ENCODE data around the gene CAMTA1. TPM values are rescaled to one million over a fixed set of nuclear protein-coding genes. Genes with fewer than 3 reads are reported as not detected.

CAMTA1 gene
- total RNA-seq, 2 experiments from 2014 or later, result 43.9 to 73.3 TPM

- Histone ChIP-seq H3K27ac (ENCODE audit: low read depth, low read length, poor library complexity, severe bottlenecking) (no peak overlapping the region), H3K4me3 (ENCODE audit: low read depth, low read length, poor library complexity, severe bottlenecking) (no peak overlapping the region), H3K36me3 (ENCODE audit: insufficient read depth, low read length) (no peaks in the 10 kb centered on the region), H4K20me1 (ENCODE audit: insufficient read depth, low read length) (no peaks in the 10 kb centered on the region), H3K9me3 (ENCODE audit: low read length) (no peaks in the 10 kb centered on the region), H3K79me2 (ENCODE audit: insufficient read depth, low read depth, low read length) (no peaks in the 10 kb centered on the region), H3K9me2 (ENCODE audit: insufficient read depth, low read length) (no peaks in the 10 kb centered on the region), H3K4me2 (ENCODE audit: low read length) (no peak overlapping the region), H2AFZ (ENCODE audit: low read length) (no peak overlapping the region), H3K4me1 (ENCODE audit: insufficient read depth, low read length, poor library complexity, severe bottlenecking) (no peaks in the 10 kb centered on the region)
- no peak for TF ChIP-seq EZH2phosphoT487 (IDR thresholded peaks at IDR 0.05; ENCODE audit: borderline replicate concordance, low read depth, low read length)
- TF ChIP-seq, protein P1, sequence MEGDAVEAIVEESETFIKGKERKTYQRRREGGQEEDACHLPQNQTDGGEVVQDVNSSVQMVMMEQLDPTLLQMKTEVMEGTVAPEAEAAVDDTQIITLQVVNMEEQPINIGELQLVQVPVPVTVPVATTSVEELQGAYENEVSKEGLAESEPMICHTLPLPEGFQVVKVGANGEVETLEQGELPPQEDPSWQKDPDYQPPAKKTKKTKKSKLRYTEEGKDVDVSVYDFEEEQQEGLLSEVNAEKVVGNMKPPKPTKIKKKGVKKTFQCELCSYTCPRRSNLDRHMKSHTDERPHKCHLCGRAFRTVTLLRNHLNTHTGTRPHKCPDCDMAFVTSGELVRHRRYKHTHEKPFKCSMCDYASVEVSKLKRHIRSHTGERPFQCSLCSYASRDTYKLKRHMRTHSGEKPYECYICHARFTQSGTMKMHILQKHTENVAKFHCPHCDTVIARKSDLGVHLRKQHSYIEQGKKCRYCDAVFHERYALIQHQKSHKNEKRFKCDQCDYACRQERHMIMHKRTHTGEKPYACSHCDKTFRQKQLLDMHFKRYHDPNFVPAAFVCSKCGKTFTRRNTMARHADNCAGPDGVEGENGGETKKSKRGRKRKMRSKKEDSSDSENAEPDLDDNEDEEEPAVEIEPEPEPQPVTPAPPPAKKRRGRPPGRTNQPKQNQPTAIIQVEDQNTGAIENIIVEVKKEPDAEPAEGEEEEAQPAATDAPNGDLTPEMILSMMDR (conservative IDR thresholded peaks at IDR 0.05; ENCODE audit: low read length), result no peak
- DNase-seq (ENCODE audit: low spot score), result no peak
- no TSS peak for BruUV-seq (replicated peaks)
- ChIA-PET CTCF (ENCODE audit: unreplicated experiment) (no interaction called here), POLR2A (no interaction called here)
- intact Hi-C loops (cut with micrococcal nuclease; ENCODE audit: unreplicated experiment), result no loop called here
These were observed 472.0 kb downstream of the CAMTA1 start for GRCh38 chr1:7257225-7257624.

DNA sequence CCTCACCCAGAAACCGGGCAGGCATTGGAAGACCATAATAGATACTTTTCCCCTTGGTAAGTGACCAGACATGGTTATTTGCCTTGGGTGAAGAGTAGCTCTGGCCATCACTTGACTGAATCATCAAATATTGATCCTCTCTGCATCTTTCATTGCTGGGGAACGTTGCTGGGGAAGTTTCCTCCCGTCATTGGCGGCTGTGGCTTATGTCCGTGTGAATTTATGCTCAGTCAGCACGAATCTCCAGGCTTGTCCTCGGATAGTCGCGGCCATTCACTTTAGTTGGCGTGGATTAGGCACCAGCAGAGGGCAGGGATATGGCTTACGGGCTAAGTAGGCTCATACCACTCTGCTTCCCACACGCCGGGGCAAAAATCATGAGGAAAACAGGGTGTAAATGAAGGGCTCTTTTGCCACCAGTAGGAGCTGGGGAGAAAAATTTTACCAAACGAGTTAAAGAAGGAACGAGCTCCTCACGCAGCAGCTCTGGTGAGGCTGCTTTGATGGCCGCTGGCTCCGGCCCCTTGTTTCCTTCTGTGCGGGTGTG is 473.4 kb downstream of the CAMTA1 start:
- H3K9me2 ChIP-seq (ENCODE audit: insufficient read depth, low read length), result no peaks in the 10 kb centered on the region
- CTCF ChIA-PET (ENCODE audit: unreplicated experiment), result no interaction called here
- no peak overlapping the region for H3K4me2 ChIP-seq (ENCODE audit: low read length)
- no TSS peak for BruUV-seq (replicated peaks)
- H3K36me3 ChIP-seq (ENCODE audit: insufficient read depth, low read length), result no peaks in the 10 kb centered on the region
- intact Hi-C loops (cut with micrococcal nuclease; ENCODE audit: unreplicated experiment), result no loop called here
- no peak for DNase-seq (ENCODE audit: low spot score)
- no peaks in the 10 kb centered on the region for H3K4me1 ChIP-seq (ENCODE audit: insufficient read depth, low read length, poor library complexity, severe bottlenecking)
- H3K79me2 ChIP-seq (ENCODE audit: insufficient read depth, low read depth, low read length), result no peaks in the 10 kb centered on the region
- H3K9me3 ChIP-seq (ENCODE audit: low read length), result no peaks in the 10 kb centered on the region
- TF ChIP-seq, protein P1 (conservative IDR thresholded peaks at IDR 0.05; ENCODE audit: low read length), result no peak
- no peak overlapping the region for H2AFZ ChIP-seq (ENCODE audit: low read length)
- H3K4me3 ChIP-seq (ENCODE audit: low read depth, low read length, poor library complexity, severe bottlenecking), result no peak overlapping the region
- no peaks in the 10 kb centered on the region; the same call in 1 of the 2 replicates for H4K20me1 ChIP-seq (ENCODE audit: insufficient read depth, low read length)
- POLR2A ChIA-PET, result no interaction called here
- no peak overlapping the region for H3K27ac ChIP-seq (ENCODE audit: low read depth, low read length, poor library complexity, severe bottlenecking)

DNA sequence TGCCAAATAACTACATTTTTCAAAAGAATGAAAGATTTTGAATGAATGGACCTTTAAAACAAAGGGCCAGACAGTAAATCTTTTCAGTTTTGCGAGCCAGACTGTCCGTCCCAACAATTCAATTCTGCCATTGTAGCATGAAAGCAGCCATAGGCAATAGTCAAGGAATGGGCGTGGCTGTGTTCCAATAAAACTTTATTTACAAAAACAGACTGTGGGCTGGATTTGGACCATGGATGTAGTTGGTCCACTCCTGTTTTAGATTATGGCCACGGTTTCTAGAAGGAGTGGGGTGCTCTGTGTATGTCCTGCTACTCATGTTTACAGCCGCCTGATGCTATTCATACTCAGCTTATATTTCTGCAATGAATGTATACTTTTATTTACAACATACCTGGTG is 474.7 kb downstream of the CAMTA1 start:
- no peaks in the 10 kb centered on the region for H3K4me1 ChIP-seq (ENCODE audit: insufficient read depth, low read length, poor library complexity, severe bottlenecking)
- CTCF ChIA-PET (ENCODE audit: unreplicated experiment), result no interaction called here
- no peak for DNase-seq (ENCODE audit: low spot score)
- H3K27ac ChIP-seq (ENCODE audit: low read depth, low read length, poor library complexity, severe bottlenecking), result no peak overlapping the region
- H3K4me2 ChIP-seq (ENCODE audit: low read length), result no peak overlapping the region
- no peaks in the 10 kb centered on the region for H3K36me3 ChIP-seq (ENCODE audit: insufficient read depth, low read length)
- no TSS peak for BruUV-seq (replicated peaks)
- H2AFZ ChIP-seq (ENCODE audit: low read length), result no peak overlapping the region
- no peak for TF ChIP-seq EZH2phosphoT487 (IDR thresholded peaks at IDR 0.05; ENCODE audit: borderline replicate concordance, low read depth, low read length)
- TF ChIP-seq, protein P1 (conservative IDR thresholded peaks at IDR 0.05; ENCODE audit: low read length), result no peak
- H3K9me2 ChIP-seq (ENCODE audit: insufficient read depth, low read length), result no peaks in the 10 kb centered on the region
- no peak overlapping the region for H3K4me3 ChIP-seq (ENCODE audit: low read depth, low read length, poor library complexity, severe bottlenecking)
- no peaks in the 10 kb centered on the region; the same call in 1 of the 2 replicates for H4K20me1 ChIP-seq (ENCODE audit: insufficient read depth, low read length)
- intact Hi-C loops (cut with micrococcal nuclease; ENCODE audit: unreplicated experiment), result no loop called here
- no peaks in the 10 kb centered on the region for H3K79me2 ChIP-seq (ENCODE audit: insufficient read depth, low read depth, low read length)
- POLR2A ChIA-PET, result no interaction called here
- H3K9me3 ChIP-seq (ENCODE audit: low read length), result no peaks in the 10 kb centered on the region
